Measurements from ENCODE around the gene OR5H6.

GRCh38 chr3:98232489-98232888 is 31.6 kb upstream of the OR5H6 start:
- no peak for TF ChIP-seq CTCF (IDR thresholded peaks at IDR 0.05)
- TF ChIP-seq POLR2AphosphoS5 (IDR thresholded peaks at IDR 0.05), result no peak

All from prostate gland (tissue), 2 donors.